GM19468 (cell line): ENCODE measurements around the gene KLHDC7A.

Experiments used
- ATAC-seq: cut with Tn5 transposase; IDR thresholded peaks from one replicate; pipeline ENCODE4 v1.9.1; 2021; ENCODE audit warnings: mild to moderate bottlenecking, moderate library complexity, moderate number of reproducible peaks; ENCODE audit not compliant: unreplicated experiment; ENCODE audit errors: extremely low read depth

KLHDC7A gene

DNA sequence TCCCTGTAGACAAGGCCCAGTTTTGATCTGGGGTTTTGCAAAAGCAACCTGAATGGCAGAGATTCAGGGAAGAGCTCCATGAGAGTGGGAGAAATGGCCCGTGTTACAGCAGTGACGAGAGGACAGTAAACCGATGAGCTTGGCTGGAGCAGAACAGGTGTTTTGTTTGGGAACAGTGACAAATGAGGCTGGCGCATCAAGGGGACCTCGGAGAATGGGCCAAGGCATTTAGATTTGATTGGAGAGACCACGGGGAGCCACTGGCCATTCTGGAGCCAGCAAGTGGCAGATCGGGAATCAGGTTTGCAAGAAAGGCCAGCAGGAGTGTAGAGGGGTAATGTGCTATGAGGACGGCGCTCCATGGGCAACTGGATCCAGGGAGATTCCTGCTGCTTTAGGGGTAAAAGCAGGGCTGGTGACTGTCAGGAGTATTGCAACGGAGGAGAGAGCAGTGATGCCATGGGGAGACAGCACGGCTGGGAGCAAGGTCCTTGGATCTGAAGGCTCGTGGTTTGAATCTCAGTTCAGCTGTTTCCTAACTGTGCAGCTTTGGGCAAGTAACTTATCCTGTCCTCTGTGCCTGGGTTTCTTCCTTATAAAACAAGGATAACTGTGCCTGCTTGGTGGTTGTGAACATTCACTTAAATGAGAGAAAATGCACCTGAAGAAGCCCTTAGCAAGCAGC lies 9.9 kb upstream of the KLHDC7A start:
- no peak for ATAC-seq

DNA sequence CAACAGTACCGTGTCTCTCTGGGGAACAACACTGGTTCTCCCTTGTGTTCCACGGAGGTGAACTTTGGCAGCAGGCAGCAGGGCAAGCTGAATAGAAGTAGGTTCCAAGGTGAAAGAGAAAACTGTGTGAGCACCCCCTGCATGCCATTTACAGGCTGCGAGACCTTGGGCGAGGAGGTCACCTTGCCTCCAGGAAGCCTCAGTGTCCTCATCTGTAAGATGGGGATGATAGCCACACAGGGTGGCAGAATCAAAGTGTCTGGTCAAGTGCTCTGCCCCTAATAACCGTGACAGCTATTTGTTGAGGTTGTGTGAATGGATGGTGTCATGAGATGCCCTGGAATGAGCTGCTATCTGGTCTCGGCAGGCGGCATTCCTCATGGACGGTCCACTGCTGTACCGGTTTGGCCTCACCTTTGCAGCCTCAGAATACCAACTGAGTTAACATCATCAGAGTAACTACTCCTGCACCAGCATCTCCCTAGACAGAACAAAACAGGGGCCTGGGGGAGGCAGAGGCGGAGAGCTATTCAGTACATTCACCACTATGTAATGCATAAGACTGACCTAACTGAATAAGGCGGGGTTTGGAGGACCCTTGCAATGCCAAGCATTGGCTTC lies 7.4 kb upstream of the KLHDC7A start:
- no peak for ATAC-seq

DNA sequence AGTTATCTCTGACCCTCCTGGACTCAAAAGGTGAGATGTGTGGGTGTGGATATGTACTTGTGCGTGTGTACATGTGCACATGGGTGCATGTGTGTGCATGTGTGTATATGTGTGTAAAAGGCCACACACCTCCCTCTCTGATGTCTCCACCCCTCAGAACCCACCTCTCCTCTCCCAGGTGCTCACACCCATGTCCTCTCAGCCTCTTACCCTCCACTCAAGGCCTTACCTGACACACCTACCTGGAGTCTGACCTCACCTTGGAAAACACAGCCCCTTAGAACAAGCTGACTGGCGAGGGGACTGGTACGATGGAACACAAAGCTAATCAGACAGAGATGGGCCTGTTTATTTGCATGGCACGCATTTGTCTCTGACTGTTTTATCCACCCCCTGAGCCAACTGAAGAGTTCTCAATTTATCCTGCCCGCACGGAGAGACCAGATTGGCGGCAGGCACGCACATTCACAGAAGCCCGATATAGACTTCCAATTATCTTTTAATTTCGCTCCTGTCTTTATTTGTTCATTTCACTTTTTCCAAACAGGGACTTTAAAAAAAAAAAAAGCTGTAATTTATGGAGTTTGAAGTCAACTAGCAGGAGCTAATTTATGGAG lies 6.1 kb upstream of the KLHDC7A start:
- no peak for ATAC-seq

DNA sequence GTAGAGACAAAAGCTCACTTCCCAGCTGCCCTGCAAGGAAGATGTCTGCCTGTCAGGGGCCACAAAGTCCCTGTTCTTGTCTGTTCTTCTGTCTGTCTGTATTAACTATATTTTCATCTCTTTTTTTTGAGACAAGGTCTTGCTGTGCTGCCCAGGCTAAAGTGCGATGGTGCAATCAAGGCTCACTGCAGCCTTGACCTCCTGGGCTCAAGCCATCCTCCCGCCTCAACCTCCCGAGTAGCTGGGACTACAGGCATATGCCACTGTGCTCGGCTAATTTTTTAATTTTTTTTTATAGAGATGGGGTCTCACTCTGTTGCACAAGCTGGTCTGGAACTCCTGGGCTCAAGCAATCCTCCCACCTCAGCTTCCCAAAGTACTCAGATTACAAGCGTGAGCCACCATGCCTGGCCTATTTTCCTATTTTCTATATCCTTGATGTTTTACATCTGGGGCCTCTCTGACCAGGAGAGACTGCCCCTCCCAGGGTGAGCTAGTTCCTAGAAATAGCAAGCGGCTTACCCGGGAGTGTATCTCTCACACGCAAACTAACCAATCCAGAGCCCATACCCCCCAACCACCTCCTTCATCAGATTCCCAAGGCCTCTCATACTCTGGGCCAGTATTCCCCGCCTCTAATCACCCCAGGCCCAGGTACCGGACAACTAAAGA lies 5.4 kb upstream of the KLHDC7A start:
- ATAC-seq = no peak

DNA sequence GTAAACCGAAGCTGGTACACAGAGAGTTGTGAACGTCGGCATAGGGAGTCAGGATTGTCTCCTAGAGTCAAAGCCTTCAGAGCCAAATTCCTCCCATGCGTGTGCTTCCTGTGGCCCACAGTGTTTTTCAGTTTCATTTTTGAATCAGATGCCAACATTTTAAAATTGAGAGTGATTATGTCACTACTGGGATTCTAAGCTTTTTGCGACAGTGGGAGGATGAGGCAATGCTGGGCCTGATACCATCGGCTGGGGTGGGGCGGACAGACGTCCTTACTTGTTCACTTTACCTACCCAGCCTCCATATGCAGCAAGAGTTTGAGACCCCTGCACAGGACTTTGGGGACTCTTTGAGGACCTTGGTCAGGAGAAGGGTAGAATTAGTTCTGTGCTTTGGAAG lies 1.3 kb upstream of the KLHDC7A start:
- ATAC-seq = no peak

DNA sequence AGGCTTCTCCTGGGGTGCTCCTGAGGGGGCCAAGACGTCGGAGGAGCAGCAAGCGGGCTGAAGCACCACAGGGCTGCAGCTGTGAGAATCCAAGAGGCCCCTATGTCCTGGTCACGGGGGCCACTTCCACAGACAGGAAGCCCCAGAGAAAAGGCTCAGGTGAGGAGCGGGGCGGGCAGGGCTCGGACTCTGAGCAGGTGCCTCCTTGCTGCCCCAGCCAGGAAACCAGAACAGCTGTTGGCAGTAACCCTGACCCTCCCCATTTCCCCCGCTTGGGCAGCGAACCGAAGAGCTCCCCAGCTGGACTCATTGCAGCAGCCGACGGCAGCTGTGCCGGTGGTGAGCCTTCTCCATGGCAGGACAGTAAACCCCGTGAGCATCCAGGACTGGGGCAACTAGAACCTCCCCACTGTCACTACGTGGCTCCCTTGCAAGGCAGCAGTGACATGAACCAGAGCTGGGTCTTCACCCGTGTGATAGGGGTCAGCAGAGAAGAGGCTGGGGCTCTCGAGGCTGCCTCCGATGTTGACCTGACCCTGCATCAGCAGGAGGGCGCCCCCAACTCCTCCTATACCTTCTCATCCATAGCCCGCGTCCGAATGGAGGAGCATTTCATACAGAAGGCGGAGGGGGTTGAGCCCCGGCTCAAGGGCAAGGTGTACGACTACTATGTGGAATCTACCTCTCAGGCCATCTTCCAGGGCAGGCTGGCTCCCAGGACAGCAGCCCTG lies 625 bp downstream of the KLHDC7A start:
- no peak for ATAC-seq

DNA sequence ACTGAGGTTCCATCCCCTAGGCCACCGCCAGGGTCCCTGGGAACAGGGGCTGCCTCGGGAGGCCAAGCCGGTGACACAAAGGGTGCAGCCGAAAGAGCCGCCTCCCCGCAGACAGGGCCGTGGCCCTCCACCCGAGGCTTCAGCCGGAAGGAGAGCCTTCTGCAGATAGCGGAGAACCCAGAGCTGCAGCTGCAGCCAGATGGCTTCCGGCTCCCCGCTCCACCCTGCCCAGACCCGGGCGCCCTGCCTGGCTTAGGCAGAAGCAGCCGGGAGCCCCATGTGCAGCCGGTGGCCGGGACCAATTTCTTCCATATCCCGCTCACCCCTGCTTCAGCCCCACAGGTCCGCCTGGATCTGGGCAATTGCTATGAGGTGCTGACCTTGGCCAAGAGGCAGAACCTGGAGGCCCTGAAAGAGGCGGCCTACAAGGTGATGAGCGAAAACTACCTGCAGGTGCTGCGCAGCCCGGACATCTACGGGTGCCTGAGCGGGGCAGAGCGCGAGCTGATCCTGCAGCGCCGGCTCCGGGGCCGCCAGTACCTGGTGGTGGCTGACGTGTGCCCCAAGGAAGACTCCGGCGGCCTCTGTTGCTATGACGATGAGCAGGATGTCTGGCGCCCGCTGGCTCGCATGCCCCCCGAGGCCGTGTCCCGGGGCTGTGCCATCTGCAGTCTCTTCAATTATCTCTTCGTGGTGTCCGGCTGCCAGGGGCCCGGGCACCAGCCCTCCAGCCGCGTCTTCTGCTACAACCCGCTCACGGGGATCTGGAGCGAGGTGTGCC lies 1.4 kb downstream of the KLHDC7A start:
- no peak for ATAC-seq

DNA sequence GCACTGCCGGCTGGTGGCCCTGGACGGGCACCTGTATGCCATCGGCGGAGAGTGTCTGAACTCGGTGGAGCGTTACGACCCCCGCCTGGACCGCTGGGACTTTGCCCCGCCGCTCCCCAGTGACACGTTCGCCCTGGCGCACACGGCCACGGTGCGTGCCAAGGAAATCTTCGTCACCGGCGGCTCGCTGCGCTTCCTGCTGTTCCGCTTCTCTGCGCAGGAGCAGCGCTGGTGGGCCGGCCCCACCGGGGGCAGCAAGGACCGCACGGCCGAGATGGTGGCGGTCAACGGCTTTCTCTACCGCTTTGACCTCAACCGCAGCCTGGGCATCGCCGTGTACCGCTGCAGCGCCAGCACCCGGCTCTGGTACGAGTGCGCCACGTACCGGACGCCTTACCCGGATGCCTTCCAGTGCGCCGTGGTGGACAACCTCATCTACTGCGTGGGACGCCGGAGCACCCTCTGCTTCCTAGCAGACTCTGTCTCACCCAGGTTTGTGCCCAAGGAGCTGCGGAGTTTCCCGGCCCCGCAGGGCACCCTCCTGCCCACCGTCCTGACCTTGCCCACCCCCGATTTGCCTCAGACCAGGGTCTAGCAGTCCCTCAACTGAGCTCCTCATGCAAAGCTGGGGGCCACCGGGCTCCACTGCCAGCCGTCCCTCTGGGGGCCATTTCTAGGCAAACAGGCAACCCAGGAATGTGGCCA lies 2.1 kb downstream of the KLHDC7A start:
- ATAC-seq = no peak

DNA sequence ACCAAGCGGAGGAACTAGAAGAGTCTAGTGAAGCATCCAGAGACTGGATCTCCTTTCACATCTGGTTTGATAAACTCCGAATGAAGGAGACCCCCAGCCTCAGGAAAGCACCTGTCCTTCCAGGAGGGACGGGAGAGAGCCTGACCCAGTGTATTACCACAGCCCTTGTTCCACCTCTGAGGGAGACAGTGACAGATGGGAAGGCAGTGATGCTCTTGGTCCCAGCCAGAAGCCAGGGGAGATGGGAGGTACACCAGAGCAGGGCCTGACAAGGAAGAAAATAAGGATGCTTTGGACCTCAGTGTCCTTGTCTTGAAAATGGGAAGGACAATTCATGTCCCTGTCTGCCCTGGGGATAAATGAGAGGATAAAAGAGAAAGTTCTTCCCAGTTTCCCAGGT lies 3.5 kb downstream of the KLHDC7A start:
- ATAC-seq = no peak

DNA sequence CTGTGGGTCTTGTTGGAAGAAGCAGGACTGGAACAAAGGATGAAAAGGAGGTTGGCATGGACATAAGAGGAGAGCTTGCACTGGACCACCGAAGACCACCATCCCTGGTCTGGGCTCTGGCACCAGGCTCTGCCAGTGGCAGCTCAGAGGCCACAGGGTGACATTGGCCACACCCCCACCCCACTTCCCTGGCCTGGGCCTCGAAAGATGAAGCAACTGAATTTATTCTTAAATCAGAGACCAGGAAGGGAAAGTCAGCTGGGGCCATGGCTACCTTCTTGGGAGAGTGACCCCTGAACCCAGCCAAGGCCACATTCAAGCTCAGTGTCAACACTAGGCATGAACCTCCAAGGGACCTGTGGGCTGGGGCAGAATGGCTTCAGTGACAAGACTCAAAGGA lies 4.0 kb downstream of the KLHDC7A start:
- ATAC-seq = no peak

DNA sequence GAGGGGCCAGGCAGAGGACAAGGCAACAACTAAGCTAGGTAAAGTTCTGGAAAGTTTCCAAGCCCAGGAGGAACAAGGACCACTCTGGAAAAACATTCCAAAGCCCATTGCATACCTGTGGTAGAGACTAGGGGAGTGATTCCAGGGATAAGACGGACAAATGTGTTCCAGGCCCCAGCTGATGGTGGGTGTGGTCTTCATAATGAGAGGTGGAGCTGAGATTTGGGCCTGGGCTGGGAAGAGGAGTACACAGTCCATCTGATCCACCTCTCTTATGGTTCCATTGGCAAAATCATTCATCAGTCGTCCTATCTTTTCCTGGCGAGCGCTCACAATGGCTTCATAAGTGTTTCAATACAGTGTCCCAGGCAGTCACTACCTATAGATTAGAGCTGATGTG lies 4.5 kb downstream of the KLHDC7A start:
- no peak for ATAC-seq

DNA sequence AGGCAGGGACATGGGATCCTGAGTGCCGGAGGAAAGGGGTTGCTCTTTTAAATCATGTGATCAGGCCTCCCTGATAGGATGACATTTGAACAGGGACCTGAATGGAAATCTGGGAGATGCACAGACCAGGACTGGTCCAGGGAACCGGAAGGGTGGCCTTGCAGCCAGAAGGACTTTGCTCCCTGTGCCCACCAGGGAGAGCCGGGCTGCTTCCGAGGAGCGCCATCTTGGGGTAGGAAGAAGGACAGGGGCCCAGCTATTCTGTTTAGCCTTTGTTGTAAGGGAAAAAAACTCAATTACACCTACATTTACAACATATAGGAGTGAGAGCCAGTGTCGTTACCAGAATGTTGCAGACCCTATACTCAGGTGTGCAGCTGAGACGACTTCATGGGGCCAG lies 5.5 kb downstream of the KLHDC7A start:
- no peak for ATAC-seq

DNA sequence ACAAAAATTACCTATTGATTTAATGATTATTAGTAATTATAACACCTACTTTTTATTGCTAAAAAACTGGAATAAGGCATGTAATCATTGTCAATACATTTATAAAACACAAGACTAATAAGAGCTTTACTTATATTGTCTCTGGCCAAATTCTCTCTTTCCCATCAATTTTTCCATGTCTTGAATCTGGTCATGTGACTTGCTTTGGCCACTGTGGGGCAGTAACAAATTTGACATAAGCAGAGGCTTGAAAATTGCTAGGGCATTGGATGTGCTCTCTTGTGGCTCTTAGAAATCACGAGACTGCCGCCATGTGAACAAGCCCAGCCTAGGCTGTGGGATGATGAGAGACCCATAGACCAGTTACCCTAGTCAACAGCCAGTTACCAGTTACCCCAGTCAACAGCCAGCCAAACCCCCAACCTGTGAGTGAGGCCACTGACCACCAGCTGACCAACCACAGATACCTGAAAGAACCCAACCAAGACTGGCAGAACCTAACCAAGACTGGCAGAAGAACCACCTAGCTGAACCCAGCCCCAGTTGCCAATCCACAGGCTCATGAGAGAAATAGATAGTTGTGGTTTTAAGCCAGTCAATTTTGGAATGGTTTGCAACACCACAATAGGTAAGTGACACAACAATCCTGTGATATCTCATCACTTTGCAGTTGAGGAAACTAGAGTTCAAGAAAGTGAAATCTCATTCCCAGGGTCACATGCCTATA lies 8.8 kb downstream of the KLHDC7A start:
- ATAC-seq = no peak

DNA sequence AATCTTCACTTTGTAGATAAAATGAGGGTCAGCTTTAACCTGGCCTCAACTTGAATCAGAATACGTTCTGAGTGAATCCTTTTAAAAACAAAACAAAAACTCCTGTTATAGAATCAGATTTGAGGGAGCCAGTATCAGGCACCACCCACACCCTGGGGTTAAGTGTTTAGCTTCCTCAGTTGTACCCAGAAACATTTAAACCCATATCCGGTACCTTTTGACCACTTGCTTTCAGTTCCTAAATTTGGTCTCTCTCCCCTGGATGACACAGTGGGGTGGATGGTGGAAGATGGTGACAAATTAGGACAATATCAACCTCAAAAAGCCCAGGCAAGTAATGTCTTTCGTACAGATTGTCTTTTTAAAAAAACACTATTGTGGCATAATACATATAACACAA lies 10.4 kb downstream of the KLHDC7A start:
- ATAC-seq = no peak

DNA sequence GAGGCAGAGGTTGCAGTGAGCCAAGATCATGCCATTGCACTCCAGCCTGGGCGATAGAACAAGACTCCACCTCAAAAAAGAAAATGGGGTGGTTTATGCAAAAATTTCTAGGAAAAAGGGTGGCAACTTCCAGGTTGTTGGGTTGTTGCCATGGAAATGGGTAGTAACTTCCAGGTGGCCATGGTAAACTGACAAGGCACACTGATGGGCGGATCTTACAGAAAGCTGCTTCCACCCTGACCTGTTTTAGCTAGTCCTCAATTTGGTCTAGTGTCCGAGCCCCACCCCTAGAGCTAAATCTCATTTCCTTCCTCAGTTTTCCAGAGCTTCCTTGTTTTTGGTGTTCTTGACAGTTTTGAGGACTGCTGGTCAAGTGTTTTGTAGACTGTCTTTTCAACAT lies 13.6 kb downstream of the KLHDC7A start:
- ATAC-seq = no peak

DNA sequence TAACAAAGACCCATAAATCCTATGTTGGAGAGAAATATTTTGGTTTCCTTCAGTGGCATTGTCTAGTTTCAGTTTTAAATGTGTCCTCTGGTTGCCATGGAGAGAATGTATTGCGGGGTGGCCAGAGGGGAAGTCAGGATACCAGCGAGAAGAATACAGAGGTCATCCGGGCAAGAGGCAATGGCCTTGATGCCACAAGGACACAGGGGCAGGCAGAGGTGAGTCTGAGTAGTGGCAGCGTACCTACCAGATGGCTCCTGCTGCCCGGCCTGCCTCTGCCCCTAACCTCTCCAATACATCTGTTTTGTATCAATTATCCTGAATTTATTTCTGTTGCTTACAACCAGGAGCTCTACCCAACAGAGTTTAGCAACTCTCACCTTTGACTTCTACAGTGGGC lies 14.9 kb downstream of the KLHDC7A start:
- no peak for ATAC-seq

DNA sequence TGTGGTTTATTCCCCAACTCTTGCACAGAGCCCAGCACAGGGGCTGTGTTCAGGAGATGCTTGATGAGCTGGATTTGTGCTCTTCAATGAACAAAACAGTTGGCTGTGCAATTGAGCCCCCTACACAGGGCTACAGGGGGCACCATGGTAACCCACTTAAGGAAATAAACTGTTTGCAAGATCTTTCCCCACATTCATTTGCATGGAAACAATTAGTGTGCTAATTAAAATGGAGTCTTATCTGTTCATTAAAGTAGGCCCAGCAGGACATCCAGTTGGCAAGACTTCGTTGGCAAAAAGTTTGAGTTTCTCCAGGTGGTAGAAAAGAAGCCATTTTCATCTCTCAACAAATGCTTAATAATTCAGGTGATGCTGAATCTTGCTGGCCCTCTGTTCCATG lies 15.3 kb downstream of the KLHDC7A start:
- no peak for ATAC-seq

DNA sequence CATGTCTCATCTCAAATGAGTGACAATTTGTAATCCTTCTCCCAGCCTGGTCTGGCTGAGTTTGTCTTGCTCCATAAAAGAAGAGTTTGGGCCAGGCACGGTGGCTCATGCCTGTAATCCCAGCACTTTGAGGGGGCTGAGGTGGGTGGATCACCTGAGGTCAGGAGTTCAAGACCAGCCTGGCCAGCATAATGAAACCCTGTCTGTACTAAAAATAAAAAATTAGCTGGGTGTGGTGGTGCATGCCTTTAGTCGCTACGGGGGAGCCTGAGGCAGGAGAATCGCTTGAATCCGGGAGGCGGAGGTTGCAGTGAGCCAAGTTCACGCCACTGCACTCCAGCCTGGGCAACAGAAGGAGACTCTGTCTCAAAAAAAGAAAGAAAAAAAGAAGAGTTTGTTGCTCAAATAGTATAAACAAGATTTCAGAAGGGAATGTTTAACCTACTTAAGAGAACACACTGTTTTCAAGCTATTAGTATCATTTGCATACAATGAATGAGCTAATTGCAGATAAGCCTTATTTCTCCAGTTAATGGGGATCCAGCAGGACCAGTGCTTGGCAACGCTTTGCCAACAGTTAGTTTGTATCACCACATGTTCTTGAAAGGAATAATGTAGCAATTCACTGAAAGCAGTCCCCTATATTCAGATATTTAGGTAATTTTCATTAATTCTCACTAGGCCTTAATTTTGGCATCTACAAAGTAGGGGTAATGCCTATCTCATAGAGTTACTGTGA lies 15.9 kb downstream of the KLHDC7A start:
- ATAC-seq = no peak
